Retinal pigment epithelial cell (primary cell): ENCODE data around the gene CFAP410.
A peak's percentile ranks its signal among the peaks of the same experiment; 100 is the strongest.

Experiments used
- DNase-seq: peaks from one replicate; pipeline ENCODE4 v3.0.0-alpha.2; 2010; ENCODE audit warnings: low read depth
- H3K4me3 ChIP-seq: 2 replicates; pipeline ENCODE4 v1.5.1; 2011; ENCODE audit warnings: mild to moderate bottlenecking, low read length, control low read depth, moderate library complexity
- CTCF ChIP-seq: conservative IDR thresholded peaks from 2 replicates; pipeline ENCODE4 v1.5.1; 2011; ENCODE audit warnings: low read depth, low read length, control low read depth, inconsistent platforms

The CFAP410 gene

GRCh38 chr21:44337941-44338895 is 972 bp downstream of the CFAP410 start:
- peak overlapping the region; percentile 52 for H3K4me3 ChIP-seq
- peak; percentile 59 for TF ChIP-seq CTCF
- peak; percentile 47 for DNase-seq

- H3K4me3 ChIP-seq = no peak overlapping the region
- DNase-seq = no peak
- no peak for TF ChIP-seq CTCF
Observed at GRCh38 chr21:44337449-44337848, 1.7 kb downstream of the CFAP410 start.

- TF ChIP-seq CTCF = no peak
- no peak for DNase-seq
- no peak overlapping the region for H3K4me3 ChIP-seq
Observed at GRCh38 chr21:44335266-44336059, 3.7 kb downstream of the CFAP410 start.

GRCh38 chr21:44334329-44335030 is 4.7 kb downstream of the CFAP410 start:
- no peak for TF ChIP-seq CTCF
- no peak for DNase-seq
- H3K4me3 ChIP-seq = no peak overlapping the region

GRCh38 chr21:44333509-44334328 is 5.5 kb downstream of the CFAP410 start:
- no peak for DNase-seq
- no peak for TF ChIP-seq CTCF
- no peak overlapping the region for H3K4me3 ChIP-seq

GRCh38 chr21:44332965-44333364 is 6.2 kb downstream of the CFAP410 start:
- no peak overlapping the region for H3K4me3 ChIP-seq
- no peak for DNase-seq
- TF ChIP-seq CTCF = no peak
